ENCODE data around the gene ARMC6. TPM values are rescaled to one million over a fixed set of nuclear protein-coding genes. Genes with fewer than 3 reads are reported as not detected.

The ARMC6 gene
- total RNA-seq, 1 experiment from 2014 or later, result 102 TPM

DNA sequence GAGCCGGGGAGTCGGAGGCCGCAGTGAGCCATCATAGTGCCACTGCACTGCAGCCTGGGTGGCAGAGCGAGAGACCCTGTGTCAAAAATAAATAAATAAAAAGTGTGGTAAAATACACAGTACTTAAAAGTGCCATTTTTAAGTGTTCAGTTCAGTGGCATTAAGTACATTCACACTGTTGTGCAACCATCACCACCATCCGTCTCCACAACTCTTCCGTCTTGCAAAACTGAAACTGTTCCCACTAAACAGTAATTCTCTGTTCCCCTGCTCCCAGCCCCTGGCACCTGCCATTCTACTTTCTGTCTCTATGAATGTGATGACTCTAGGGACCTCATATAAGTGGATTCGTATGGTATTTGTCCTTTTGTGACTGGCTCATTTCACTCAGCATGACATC is 43.7 kb downstream of the ARMC6 start:
- no peak overlapping the region for H2AFZ ChIP-seq (ENCODE audit: low read length)
- no peak overlapping the region for H3K4me3 ChIP-seq (ENCODE audit: low read length)
- TF ChIP-seq EZH2 (IDR thresholded peaks at IDR 0.05; ENCODE audit: low read length, unreplicated experiment), result no peak
- TF ChIP-seq EZH2phosphoT487 (IDR thresholded peaks at IDR 0.05; ENCODE audit: borderline replicate concordance, low read length), result no peak
- TF ChIP-seq, protein P1, sequence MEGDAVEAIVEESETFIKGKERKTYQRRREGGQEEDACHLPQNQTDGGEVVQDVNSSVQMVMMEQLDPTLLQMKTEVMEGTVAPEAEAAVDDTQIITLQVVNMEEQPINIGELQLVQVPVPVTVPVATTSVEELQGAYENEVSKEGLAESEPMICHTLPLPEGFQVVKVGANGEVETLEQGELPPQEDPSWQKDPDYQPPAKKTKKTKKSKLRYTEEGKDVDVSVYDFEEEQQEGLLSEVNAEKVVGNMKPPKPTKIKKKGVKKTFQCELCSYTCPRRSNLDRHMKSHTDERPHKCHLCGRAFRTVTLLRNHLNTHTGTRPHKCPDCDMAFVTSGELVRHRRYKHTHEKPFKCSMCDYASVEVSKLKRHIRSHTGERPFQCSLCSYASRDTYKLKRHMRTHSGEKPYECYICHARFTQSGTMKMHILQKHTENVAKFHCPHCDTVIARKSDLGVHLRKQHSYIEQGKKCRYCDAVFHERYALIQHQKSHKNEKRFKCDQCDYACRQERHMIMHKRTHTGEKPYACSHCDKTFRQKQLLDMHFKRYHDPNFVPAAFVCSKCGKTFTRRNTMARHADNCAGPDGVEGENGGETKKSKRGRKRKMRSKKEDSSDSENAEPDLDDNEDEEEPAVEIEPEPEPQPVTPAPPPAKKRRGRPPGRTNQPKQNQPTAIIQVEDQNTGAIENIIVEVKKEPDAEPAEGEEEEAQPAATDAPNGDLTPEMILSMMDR (conservative IDR thresholded peaks at IDR 0.05; ENCODE audit: low read depth, low read length), result no peak
- intact Hi-C loops (cut with micrococcal nuclease), result no loop called here
- H3F3A ChIP-seq (ENCODE audit: low read length, unreplicated experiment), result no peaks in the 10 kb centered on the region
- no peaks in the 10 kb centered on the region for H3K4me1 ChIP-seq (ENCODE audit: insufficient read depth, low read length)
- H3K9me3 ChIP-seq (ENCODE audit: low read length), result no peaks in the 10 kb centered on the region
- H3K27me3 ChIP-seq (ENCODE audit: low read length), result no peaks in the 10 kb centered on the region
- no peak overlapping the region for H3K4me2 ChIP-seq (ENCODE audit: low read length)
- H3K79me2 ChIP-seq (ENCODE audit: low read length), result no peaks in the 10 kb centered on the region
- BruUV-seq (replicated peaks), result no TSS peak
- no peak overlapping the region for H3K27ac ChIP-seq (ENCODE audit: low read length)
- POLR2A ChIA-PET (ENCODE audit: unreplicated experiment), result no interaction called here
- no peaks in the 10 kb centered on the region for H3K36me3 ChIP-seq (ENCODE audit: low read depth, low read length)
- no peak for ATAC-seq
- CTCF ChIA-PET, result no interaction called here
- H4K20me1 ChIP-seq (ENCODE audit: low read length), result no peaks in the 10 kb centered on the region
- no peaks in the 10 kb centered on the region for H3K9me2 ChIP-seq (replicated peaks; ENCODE audit: low read length)
- no peak for DNase-seq
- no peak overlapping the region for H3K9ac ChIP-seq (ENCODE audit: low read length)

DNA sequence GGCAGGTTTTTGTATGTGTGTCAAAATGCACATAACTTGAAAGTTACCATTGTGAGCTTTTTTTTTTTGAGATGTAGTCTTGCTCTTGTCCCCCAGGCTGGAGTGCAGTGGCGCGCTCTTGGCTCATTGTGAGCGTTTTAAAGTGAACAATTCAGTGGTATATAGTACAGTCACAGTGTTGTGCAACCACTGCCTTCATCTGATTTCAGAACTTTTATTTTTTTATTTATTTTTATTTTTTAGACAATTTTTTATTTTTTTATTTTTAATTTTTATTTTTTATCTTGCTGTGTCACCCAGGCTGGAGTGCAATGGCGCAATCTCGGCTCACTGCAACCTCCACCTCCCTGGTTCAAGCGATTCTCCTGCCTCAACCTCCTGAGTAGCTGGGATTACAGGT is 45.4 kb downstream of the ARMC6 start:
- no peak overlapping the region for H3K4me3 ChIP-seq (ENCODE audit: low read length)
- H3K9ac ChIP-seq (ENCODE audit: low read length), result no peak overlapping the region
- no peaks in the 10 kb centered on the region for H3K9me3 ChIP-seq (ENCODE audit: low read length)
- H3F3A ChIP-seq (ENCODE audit: low read length, unreplicated experiment), result no peaks in the 10 kb centered on the region
- TF ChIP-seq EZH2phosphoT487 (IDR thresholded peaks at IDR 0.05; ENCODE audit: borderline replicate concordance, low read length), result no peak
- TF ChIP-seq, protein P1 (conservative IDR thresholded peaks at IDR 0.05; ENCODE audit: low read depth, low read length), result no peak
- TF ChIP-seq EZH2 (IDR thresholded peaks at IDR 0.05; ENCODE audit: low read length, unreplicated experiment), result no peak
- H3K4me1 ChIP-seq (ENCODE audit: insufficient read depth, low read length), result no peaks in the 10 kb centered on the region
- no peaks in the 10 kb centered on the region for H3K36me3 ChIP-seq (ENCODE audit: low read depth, low read length)
- intact Hi-C loops (cut with micrococcal nuclease), result no loop called here
- CTCF ChIA-PET, result no interaction called here
- POLR2A ChIA-PET (ENCODE audit: unreplicated experiment), result no interaction called here
- no peak overlapping the region for H2AFZ ChIP-seq (ENCODE audit: low read length)
- DNase-seq (no peak), ATAC-seq (no peak)
- no peaks in the 10 kb centered on the region for H3K27me3 ChIP-seq (ENCODE audit: low read length)
- no peak overlapping the region for H3K4me2 ChIP-seq (ENCODE audit: low read length)
- no peak overlapping the region for H3K27ac ChIP-seq (ENCODE audit: low read length)
- H3K79me2 ChIP-seq (ENCODE audit: low read length), result no peaks in the 10 kb centered on the region
- no TSS peak for BruUV-seq (replicated peaks)
- H4K20me1 ChIP-seq (ENCODE audit: low read length), result no peaks in the 10 kb centered on the region
- H3K9me2 ChIP-seq (replicated peaks; ENCODE audit: low read length), result no peaks in the 10 kb centered on the region

DNA sequence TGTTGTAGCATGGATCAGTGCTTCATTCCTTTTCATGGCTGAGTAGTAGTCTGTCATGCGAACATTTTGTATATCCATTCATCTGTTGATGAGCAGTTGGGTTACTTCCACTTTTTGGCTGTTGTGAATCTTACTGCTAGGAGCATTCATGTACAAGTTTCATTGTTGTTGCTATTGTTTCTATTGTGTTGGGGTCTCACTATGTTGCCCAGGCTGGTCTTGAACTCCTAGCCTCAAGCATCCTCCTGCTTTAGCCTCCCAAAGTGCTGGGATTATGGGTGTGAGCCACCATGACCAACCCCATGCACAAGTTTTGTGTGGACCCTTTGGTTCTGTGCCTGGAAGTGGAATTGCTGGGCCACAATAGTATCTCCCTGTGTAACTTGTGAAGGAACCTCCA is 46.2 kb downstream of the ARMC6 start:
- no peak overlapping the region for H3K27ac ChIP-seq (ENCODE audit: low read length)
- ATAC-seq (no peak), DNase-seq (no peak)
- ChIA-PET POLR2A (ENCODE audit: unreplicated experiment) (no interaction called here), CTCF (no interaction called here)
- H3F3A ChIP-seq (ENCODE audit: low read length, unreplicated experiment), result no peaks in the 10 kb centered on the region
- H3K36me3 ChIP-seq (ENCODE audit: low read depth, low read length), result no peaks in the 10 kb centered on the region
- no peaks in the 10 kb centered on the region for H3K79me2 ChIP-seq (ENCODE audit: low read length)
- H3K9me3 ChIP-seq (ENCODE audit: low read length), result no peaks in the 10 kb centered on the region
- no peak overlapping the region for H2AFZ ChIP-seq (ENCODE audit: low read length)
- no peak overlapping the region for H3K4me3 ChIP-seq (ENCODE audit: low read length)
- BruUV-seq (replicated peaks), result no TSS peak
- H3K9me2 ChIP-seq (replicated peaks; ENCODE audit: low read length), result no peaks in the 10 kb centered on the region
- H3K4me1 ChIP-seq (ENCODE audit: insufficient read depth, low read length), result no peaks in the 10 kb centered on the region
- no peak for TF ChIP-seq EZH2 (IDR thresholded peaks at IDR 0.05; ENCODE audit: low read length, unreplicated experiment)
- TF ChIP-seq, protein P1 (conservative IDR thresholded peaks at IDR 0.05; ENCODE audit: low read depth, low read length), result no peak
- TF ChIP-seq EZH2phosphoT487 (IDR thresholded peaks at IDR 0.05; ENCODE audit: borderline replicate concordance, low read length), result no peak
- no peaks in the 10 kb centered on the region for H3K27me3 ChIP-seq (ENCODE audit: low read length)
- no peaks in the 10 kb centered on the region for H4K20me1 ChIP-seq (ENCODE audit: low read length)
- H3K4me2 ChIP-seq (ENCODE audit: low read length), result no peak overlapping the region
- intact Hi-C loops (cut with micrococcal nuclease), result no loop called here
- no peak overlapping the region for H3K9ac ChIP-seq (ENCODE audit: low read length)

Data from PC-3 (cell line).